Adipose tissue (tissue), 3 donors: ENCODE data around the gene ZDHHC1. TPM values are rescaled to one million over a fixed set of nuclear protein-coding genes. Genes with fewer than 3 reads are reported as not detected.
"Not testable (repeated sequence)": the region's sequence is repeated elsewhere in the genome, so short reads cannot be mapped to it uniquely, and the experiment has no call there.

Experiments used
- H3K27ac ChIP-seq: one replicate; pipeline ENCODE4 v1.5.1; 2013; ENCODE audit warnings: low read depth, low read length
- WGBS, 3 donors: extraction: QIAGEN DNeasy Blood & Tissue Kit; methylation state at CpG; one replicate each; pipeline ENCODE4 v1.1.7; 2013; 5-methylcytosine and 5-hydroxymethylcytosine counted together
- polyA plus RNA-seq, 3 donors: library from polyadenylated mRNA; stranded (reverse); fragments of 200-250 nt; gene quantifications; one replicate each; pipeline ENCODE4 v1.2.3, GENCODE V29; 2013
- donor health status: healthy with polysubstance abuse.
- donor health status: Bipolar disorder and iron deficiency.
- donor health status: healthy.

ZDHHC1 gene
- polyA plus RNA-seq, 3 donors: 6.8 to 8.9 (median 7.8) TPM

- 70 to 80% (median 75%) methylated on average over 3 of the region's 3 CpGs for WGBS, 3 donors
- no peak overlapping the region for H3K27ac ChIP-seq
Observed at GRCh38 chr16:67419931-67420330, 3.7 kb upstream of the ZDHHC1 start.

- WGBS, 3 donors: 88 to 93% (median 89%) methylated on average over 3 of the region's 3 CpGs
- H3K27ac ChIP-seq: no peak overlapping the region
Observed at GRCh38 chr16:67419502-67419901, 3.2 kb upstream of the ZDHHC1 start.

DNA sequence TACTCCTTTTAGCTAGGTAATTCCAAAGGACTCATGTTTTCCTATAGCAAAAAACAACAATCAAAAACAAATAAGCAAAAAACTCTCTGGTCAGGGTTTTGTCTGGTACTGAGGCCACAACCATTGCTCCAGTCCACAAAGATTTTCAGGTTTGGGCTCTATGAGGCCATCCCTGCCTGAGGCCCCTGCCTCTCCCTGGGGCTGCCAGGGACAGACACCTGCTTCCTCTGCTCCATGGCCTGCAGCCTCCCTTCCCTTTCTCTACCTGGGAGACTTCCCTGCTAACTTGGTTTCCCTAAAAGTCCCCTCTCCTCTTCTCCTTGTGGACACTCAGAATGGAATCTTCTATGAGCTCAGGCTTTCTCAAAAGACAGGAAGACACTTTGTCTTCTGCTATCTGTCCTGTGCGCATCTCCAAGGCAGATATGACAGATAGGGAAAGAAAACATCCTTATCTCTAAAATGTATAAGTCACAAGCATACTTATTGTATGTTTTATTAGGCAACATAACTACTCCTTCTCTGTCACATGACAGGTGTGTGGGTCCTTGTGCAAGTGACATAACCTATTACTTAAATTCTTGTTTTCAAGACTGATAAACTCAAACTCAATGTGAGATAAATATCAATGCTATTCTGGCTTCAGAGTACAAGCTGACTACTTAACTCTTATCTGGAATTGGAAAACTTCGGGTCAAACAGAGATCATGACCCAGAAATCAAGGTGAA is 1.2 kb upstream of the ZDHHC1 start:
- 52 to 89% (median 87%) methylated on average over 2 of the region's 2 CpGs for WGBS, 3 donors
- no peak overlapping the region for H3K27ac ChIP-seq

GRCh38 chr16:67415421-67415820 is 856 bp downstream of the ZDHHC1 start:
- H3K27ac ChIP-seq: not testable (repeated sequence)
- 86 to 91% (median 90%) methylated on average over 19 of the region's 19 CpGs for WGBS, 3 donors

GRCh38 chr16:67413978-67414911 is 2.0 kb downstream of the ZDHHC1 start:
- no peak overlapping the region for H3K27ac ChIP-seq
- 59 to 66% (median 66%) methylated on average over 6 of the region's 6 CpGs for WGBS, 3 donors

DNA sequence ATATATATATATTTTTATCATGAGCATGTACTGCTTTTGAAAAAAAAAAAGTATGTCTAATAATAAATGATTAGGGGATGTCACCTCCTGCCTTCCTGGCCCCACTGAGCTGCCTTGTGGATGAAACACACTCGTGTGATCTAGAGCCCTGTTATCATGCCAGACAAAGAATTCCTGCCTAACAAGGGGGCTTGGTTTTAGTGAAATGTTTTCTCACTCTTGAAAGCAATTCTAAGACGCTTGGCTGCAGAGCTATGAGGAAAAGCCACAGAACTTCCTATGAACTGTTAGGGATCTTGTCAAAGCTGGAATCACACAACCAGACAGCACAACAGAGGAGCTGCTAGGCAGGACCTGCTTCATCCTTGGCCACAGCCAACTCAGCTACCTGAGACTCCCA is 4.0 kb downstream of the ZDHHC1 start:
- WGBS, 3 donors: 39 to 51% (median 50%) methylated on average over 2 of the region's 2 CpGs
- H3K27ac ChIP-seq: no peak overlapping the region

- 88 to 94% (median 89%) methylated on average over 3 of the region's 3 CpGs for WGBS, 3 donors
- H3K27ac ChIP-seq: no peak overlapping the region
Observed at GRCh38 chr16:67411339-67411738, 4.9 kb downstream of the ZDHHC1 start.

DNA sequence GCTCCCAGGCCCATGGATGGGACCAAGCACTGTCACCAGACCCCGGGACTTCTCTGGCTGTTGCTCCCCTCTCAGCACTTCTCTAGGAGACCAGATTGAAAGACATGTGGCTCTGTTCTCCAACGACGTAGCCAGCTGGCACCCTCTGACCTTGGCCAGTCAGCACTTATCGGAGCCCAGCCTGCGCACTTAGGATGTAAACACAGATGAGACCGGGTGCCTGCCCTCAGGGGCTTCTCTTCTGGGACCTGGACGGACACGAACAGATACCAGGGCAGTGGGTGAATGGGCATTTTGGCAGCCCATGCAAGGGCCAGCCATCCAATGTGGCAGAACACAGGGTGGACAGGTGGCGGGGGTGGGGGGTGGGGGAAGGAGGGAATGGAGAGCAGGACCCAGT is 6.6 kb downstream of the ZDHHC1 start:
- no peak overlapping the region for H3K27ac ChIP-seq
- 49 to 94% (median 85%) methylated on average over 9 of the region's 9 CpGs for WGBS, 3 donors

- 78 to 83% (median 81%) methylated on average over 6 of the region's 6 CpGs for WGBS, 3 donors
- no peak overlapping the region for H3K27ac ChIP-seq
Observed at GRCh38 chr16:67407788-67408452, 8.4 kb downstream of the ZDHHC1 start.

DNA sequence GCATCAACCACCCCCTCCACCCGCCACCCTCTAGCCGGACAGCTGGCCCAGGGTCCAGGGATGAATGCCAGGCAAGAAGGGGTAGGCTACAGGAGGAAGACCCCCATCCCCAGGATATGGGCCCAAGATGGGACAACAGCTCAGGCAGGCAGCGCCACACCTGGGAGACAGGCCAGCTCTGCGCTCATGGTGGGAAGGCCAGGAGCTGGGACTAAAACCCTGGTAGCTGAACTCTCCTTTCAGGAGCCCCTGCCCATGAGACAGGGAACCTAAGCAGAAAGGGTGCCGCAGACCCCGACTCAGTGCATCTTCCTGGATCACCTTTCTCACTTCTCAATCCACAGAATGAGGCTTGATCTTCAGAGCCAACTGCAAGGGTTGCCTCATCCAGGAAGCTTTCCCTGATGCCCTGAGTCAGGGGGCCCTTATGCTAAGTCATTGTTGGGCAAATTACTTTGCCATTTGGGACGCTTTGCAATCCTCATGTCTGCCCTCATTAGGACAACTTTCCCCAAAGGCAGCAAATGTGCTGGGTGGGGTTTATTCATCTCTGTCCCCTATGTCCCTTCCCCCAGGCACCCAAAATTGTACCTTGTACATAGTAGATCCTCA is 9.0 kb downstream of the ZDHHC1 start:
- 79 to 93% (median 91%) methylated on average over 7 of the region's 7 CpGs for WGBS, 3 donors
- no peak overlapping the region for H3K27ac ChIP-seq

DNA sequence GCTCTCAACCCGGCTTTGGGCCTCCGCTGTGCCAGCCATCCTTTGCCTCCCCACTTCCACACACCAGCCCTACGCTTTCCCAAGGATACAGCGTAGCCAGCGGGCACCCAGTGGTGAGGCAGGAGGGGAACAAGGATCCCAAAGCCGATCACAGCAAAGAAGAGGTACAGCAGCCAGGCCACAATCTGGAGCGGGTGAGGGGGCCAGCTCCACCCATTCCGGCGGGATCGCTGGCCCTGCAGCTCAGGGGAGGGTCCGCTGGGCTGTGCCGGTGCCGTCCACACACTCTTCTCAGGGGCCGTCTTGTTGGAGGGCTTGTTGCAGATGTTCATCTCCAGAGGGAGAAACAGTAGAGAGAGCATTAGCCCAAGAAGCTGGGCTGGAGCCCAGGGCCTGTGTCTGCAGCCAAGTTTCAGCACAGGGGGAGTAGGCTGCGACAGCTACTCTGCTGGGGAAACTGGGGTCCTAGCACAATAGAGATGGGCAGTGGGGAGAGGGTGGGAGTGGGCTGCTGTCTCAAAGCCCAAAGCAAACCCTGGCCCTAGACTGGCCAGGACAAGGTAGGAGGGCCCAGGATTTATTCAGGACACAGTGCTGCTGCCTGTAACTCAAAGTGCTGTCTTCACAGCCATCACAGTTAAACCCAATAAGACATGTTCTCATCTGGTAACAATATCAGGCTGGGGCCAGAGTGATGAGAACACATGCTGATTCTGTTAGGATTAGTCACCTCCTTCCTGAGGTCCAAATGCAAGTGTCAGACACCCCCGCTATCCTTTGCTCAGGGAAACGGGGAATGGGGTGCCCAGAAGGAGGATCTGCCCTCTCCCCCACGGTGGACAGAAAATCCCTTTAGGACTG is 9.9 kb downstream of the ZDHHC1 start:
- H3K27ac ChIP-seq: no peak overlapping the region
- WGBS, 3 donors: 53 to 80% (median 63%) methylated on average over 18 of the region's 18 CpGs

DNA sequence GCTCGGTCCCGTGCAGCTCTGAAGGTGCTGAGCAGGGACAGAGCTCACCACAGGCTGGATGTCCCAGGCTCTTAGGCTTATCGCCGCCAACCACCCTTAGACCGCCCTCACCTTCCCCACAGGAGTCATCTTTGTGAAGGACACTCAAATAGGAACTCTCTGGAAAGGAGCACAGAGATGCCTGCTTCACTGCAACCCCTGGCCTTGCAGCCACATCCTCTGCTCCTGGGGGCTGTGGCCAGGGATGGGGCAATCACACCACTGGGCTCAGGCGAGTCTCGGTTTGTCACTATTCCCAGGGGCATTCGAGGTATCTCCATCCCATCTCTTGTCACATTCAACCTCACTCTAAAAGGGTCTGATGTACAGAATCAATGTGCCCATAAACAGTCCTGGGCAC is 10.9 kb downstream of the ZDHHC1 start:
- 83 to 95% (median 84%) methylated on average over 8 of the region's 8 CpGs for WGBS, 3 donors
- H3K27ac ChIP-seq: no peak overlapping the region

DNA sequence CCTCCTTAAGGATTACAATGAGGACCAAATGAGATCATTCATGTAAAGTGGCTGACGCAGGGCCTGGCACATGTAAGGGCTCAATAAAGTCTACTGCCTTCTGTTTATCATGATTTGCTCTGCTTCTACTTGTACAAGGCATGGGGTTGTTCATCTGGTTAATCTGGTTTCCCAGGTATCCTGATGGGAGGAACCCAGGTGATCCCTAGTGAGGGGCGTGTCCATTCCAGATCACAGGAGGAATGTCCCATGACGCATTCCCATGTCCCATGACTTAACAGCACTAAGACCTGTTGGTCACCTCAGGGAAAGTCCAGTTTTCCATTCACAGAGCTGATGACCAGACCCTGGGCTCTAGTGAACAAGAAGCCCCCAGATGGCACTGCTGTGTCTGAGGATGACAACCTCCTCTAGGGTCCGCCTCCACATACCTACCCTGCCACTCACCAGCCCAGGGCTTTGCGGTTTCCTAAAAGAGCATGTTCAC is 11.5 kb downstream of the ZDHHC1 start:
- H3K27ac ChIP-seq: no peak overlapping the region
- WGBS, 3 donors: 60 to 94% (median 85%) methylated on average over 5 of the region's 5 CpGs

DNA sequence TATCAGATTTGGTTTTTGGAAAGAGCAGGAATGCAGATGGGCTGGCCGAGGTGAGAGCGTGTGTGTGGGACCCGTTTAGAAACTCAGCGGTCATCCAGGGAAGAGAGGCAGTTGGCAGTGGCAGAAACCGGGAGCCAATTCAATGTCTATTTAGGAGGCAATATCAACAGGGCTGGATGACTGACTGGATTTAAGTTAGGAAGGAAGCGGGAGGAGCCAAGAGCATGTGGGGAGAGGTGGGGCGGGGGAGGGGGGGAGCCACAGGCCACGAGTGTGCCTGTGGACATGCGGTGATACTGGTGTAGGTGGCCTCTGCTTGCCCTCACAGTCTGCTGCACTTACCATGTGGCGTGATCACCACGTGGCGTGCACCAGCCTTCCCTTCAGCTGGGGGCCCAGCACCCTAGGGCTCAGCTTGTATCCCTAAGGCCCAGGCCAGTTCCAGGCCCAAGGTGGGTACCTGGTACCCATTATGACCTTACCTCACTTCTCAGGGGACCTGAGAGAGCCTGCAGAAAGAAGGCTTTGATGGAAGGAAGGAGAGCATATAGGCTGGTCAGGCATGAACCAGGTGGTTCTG is 12.2 kb downstream of the ZDHHC1 start:
- no peak overlapping the region for H3K27ac ChIP-seq
- 62 to 76% (median 75%) methylated on average over 12 of the region's 12 CpGs for WGBS, 3 donors

DNA sequence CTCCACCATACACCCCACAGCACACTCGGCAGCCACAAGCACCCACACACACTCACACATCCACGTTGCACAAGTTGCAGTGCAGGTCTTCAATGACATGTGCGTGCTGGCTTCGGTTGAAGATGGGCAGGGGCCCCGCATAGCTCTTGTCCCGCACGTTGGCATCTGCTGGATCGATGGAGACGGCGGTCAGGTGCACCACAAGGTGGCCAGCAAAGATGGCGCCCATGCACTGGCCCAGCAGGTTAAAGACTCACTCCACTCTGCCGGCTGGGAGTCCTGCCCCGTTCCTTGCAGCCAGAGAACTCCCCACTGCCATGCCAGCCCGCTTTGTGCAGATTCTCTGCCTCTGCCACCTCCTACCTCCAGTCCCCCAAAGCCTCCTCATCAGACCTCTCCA is 15.4 kb downstream of the ZDHHC1 start:
- no peak overlapping the region for H3K27ac ChIP-seq
- 95% methylated on average over 14 of the region's 14 CpGs for WGBS, 3 donors

- no peak overlapping the region for H3K27ac ChIP-seq
- WGBS, 3 donors: 72 to 81% (median 76%) methylated on average over 17 to 19 of the region's 19 CpGs
Observed at GRCh38 chr16:67399749-67400704, 16.2 kb downstream of the ZDHHC1 start.
